HG02588 (cell line): Measurements from ENCODE around the gene SERPINA12.
"Not testable (repeated sequence)": the region's sequence is repeated elsewhere in the genome, so short reads cannot be mapped to it uniquely, and the experiment has no call there.

Experiments
- ATAC-seq: cut with Tn5 transposase; IDR thresholded peaks from one replicate; pipeline ENCODE4 v1.9.1; 2021; ENCODE audit warnings: mild to moderate bottlenecking, moderate library complexity; ENCODE audit not compliant: unreplicated experiment

The SERPINA12 gene

GRCh38 chr14:94494085-94494484 is 15.2 kb downstream of the SERPINA12 start:
- no peak for ATAC-seq

- no peak for ATAC-seq
These were observed 17.8 kb downstream of the SERPINA12 start for GRCh38 chr14:94491511-94491910.

GRCh38 chr14:94489336-94489735 is 19.9 kb downstream of the SERPINA12 start:
- no peak for ATAC-seq

- ATAC-seq = no peak
These were observed 22.4 kb downstream of the SERPINA12 start for GRCh38 chr14:94486883-94487282.

- no peak for ATAC-seq
These were observed 23.1 kb downstream of the SERPINA12 start for GRCh38 chr14:94485944-94486841.

- no peak for ATAC-seq
These were observed 24.8 kb downstream of the SERPINA12 start for GRCh38 chr14:94484481-94484880.

GRCh38 chr14:94483729-94484275 is 25.5 kb downstream of the SERPINA12 start:
- ATAC-seq = no peak

- ATAC-seq = peak; percentile 73
These were observed 26.2 kb downstream of the SERPINA12 start for GRCh38 chr14:94483071-94483451.

- ATAC-seq = not testable (repeated sequence)
These were observed 26.9 kb downstream of the SERPINA12 start for GRCh38 chr14:94482132-94483070.

- ATAC-seq = peak; percentile 51
These were observed 27.7 kb downstream of the SERPINA12 start for GRCh38 chr14:94481468-94482131.

- ATAC-seq = no peak
These were observed 28.5 kb downstream of the SERPINA12 start for GRCh38 chr14:94480809-94481208.

GRCh38 chr14:94478420-94478819 is 30.8 kb downstream of the SERPINA12 start:
- ATAC-seq = no peak

- no peak for ATAC-seq
These were observed 33.2 kb downstream of the SERPINA12 start, which contains the start of gene SERPINA9 for GRCh38 chr14:94476023-94476422. SERPINA9 (minus strand) TSS chr14:94476197; CDS start chr14:94469840, 6,357 bp downstream.

GRCh38 chr14:94474581-94475031 is 34.7 kb downstream of the SERPINA12 start:
- no peak for ATAC-seq

- no peak for ATAC-seq
These were observed 35.4 kb downstream of the SERPINA12 start for GRCh38 chr14:94473666-94474410.

- no peak for ATAC-seq
These were observed 36.4 kb downstream of the SERPINA12 start for GRCh38 chr14:94472842-94473241.

- ATAC-seq = no peak
These were observed 38.2 kb downstream of the SERPINA12 start for GRCh38 chr14:94471045-94471444.

- no peak for ATAC-seq
These were observed 39.0 kb downstream of the SERPINA12 start for GRCh38 chr14:94470311-94470710.

GRCh38 chr14:94469261-94469660 is 40.0 kb downstream of the SERPINA12 start:
- ATAC-seq = no peak
